ENCODE data around the gene AGPAT3.

AGPAT3 gene

GRCh38 chr21:43968410-43969114, 103.5 kb downstream of the AGPAT3 start:
- Histone ChIP-seq H3K9ac (ENCODE audit: low read length) (no peak overlapping the region), H3K9me3 (ENCODE audit: control insufficient read depth, low read length) (no peaks in the 10 kb centered on the region), H3K4me3 (ENCODE audit: low read length) (no peak overlapping the region), H3K36me3 (ENCODE audit: control insufficient read depth, insufficient read depth, low read length) (peaks cover 9% of the 10 kb centered on the region), H3K27me3 (ENCODE audit: control insufficient read depth, insufficient read depth, low read length) (no peaks in the 10 kb centered on the region), H3K4me1 (ENCODE audit: control insufficient read depth, insufficient read depth, low read length) (peaks cover 15% of the 10 kb centered on the region)

DNA sequence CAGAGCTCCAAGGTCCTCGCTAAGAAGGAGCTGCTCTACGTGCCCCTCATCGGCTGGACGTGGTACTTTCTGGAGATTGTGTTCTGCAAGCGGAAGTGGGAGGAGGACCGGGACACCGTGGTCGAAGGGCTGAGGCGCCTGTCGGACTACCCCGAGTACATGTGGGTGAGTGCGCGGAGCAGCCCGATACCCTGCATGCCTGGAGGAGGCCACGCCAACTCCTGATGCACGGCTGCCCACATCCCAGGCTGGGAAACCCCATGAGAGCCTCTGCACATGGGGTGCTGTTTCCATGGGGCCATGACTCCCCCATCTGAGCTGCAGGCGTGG, 104.1 kb downstream of the AGPAT3 start:
- Histone ChIP-seq H3K9ac (ENCODE audit: low read length) (no peak overlapping the region), H3K9me3 (ENCODE audit: control insufficient read depth, low read length) (no peaks in the 10 kb centered on the region), H3K36me3 (ENCODE audit: control insufficient read depth, insufficient read depth, low read length) (peaks cover 9% of the 10 kb centered on the region), H3K4me1 (ENCODE audit: control insufficient read depth, insufficient read depth, low read length) (peaks cover 16% of the 10 kb centered on the region), H3K27me3 (ENCODE audit: control insufficient read depth, insufficient read depth, low read length) (no peaks in the 10 kb centered on the region), H3K4me3 (ENCODE audit: low read length) (no peak overlapping the region)

DNA sequence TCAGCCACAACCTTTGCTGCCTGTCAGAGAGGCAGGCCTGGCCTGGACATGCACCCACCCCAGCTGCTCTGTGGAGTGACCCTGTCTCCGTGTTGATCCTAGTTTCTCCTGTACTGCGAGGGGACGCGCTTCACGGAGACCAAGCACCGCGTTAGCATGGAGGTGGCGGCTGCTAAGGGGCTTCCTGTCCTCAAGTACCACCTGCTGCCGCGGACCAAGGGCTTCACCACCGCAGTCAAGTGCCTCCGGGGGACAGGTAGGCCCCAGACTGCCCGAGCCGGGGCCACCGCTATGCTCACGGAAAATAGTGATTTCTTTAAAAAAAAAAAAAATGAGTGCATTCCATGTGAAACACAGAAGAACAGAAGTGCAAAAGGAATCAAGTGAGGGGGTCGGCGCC, 105.5 kb downstream of the AGPAT3 start:
- Histone ChIP-seq H3K36me3 (ENCODE audit: control insufficient read depth, insufficient read depth, low read length) (peaks cover 9% of the 10 kb centered on the region), H3K27me3 (ENCODE audit: control insufficient read depth, insufficient read depth, low read length) (no peaks in the 10 kb centered on the region), H3K4me3 (ENCODE audit: low read length) (no peak overlapping the region), H3K4me1 (ENCODE audit: control insufficient read depth, insufficient read depth, low read length) (peaks cover 24% of the 10 kb centered on the region), H3K9ac (ENCODE audit: low read length) (no peak overlapping the region), H3K9me3 (ENCODE audit: control insufficient read depth, low read length) (no peaks in the 10 kb centered on the region)

DNA sequence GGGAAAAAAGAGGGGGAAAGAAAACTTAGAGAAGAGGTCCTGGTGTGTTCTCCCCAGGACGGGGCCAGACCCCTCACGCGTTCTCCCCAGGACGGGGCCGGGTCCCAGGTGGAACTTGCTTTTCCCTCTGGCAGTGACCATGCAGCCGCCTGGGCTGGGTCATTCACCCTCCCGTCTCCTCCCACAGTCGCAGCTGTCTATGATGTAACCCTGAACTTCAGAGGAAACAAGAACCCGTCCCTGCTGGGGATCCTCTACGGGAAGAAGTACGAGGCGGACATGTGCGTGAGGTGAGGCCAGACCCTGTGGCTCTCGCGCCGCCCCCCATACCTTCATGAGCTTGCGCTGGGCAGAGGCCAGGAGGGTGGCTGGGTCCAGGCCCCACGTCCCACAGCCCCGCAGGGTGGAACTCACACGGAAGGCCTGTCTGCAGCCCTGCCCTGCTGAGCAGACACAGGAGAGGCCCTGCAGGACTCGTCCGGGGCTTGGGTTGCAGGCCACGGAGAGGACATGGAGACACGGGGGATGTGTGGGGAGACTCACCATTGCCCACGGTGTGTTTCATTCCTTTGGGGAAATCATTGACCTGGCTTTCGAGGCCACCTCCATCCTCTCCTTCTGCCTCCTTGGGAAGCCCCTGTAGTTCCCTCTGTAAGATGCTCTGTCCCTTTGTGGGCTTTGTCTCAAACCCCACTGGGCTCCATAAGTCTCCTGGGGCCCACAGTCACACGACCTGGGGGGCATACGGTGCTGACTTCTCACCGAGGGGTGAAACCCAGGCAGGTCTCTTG, 106.4 kb downstream of the AGPAT3 start:
- Histone ChIP-seq H3K36me3 (ENCODE audit: control insufficient read depth, insufficient read depth, low read length) (peaks cover 9% of the 10 kb centered on the region), H3K9me3 (ENCODE audit: control insufficient read depth, low read length) (no peaks in the 10 kb centered on the region), H3K9ac (ENCODE audit: low read length) (no peak overlapping the region), H3K27me3 (ENCODE audit: control insufficient read depth, insufficient read depth, low read length) (no peaks in the 10 kb centered on the region), H3K4me1 (ENCODE audit: control insufficient read depth, insufficient read depth, low read length) (peaks cover 31% of the 10 kb centered on the region), H3K4me3 (ENCODE audit: low read length) (no peak overlapping the region)

- Histone ChIP-seq H3K36me3 (ENCODE audit: control insufficient read depth, insufficient read depth, low read length) (peaks cover 9% of the 10 kb centered on the region), H3K9me3 (ENCODE audit: control insufficient read depth, low read length) (no peaks in the 10 kb centered on the region), H3K4me1 (ENCODE audit: control insufficient read depth, insufficient read depth, low read length) (peaks cover 35% of the 10 kb centered on the region), H3K27me3 (ENCODE audit: control insufficient read depth, insufficient read depth, low read length) (no peaks in the 10 kb centered on the region), H3K9ac (ENCODE audit: low read length) (no peak overlapping the region), H3K4me3 (ENCODE audit: low read length) (no peak overlapping the region)
Observed at GRCh38 chr21:43971992-43972255, 106.9 kb downstream of the AGPAT3 start.

- Histone ChIP-seq H3K9ac (ENCODE audit: low read length) (peak overlapping the region; percentile 41), H3K4me3 (ENCODE audit: low read length) (no peak overlapping the region), H3K9me3 (ENCODE audit: control insufficient read depth, low read length) (no peaks in the 10 kb centered on the region), H3K27me3 (ENCODE audit: control insufficient read depth, insufficient read depth, low read length) (no peaks in the 10 kb centered on the region), H3K36me3 (ENCODE audit: control insufficient read depth, insufficient read depth, low read length) (peaks cover 9% of the 10 kb centered on the region), H3K4me1 (ENCODE audit: control insufficient read depth, insufficient read depth, low read length) (peaks cover 45% of the 10 kb centered on the region)
Observed at GRCh38 chr21:43972850-43973633, 108.0 kb downstream of the AGPAT3 start.

DNA sequence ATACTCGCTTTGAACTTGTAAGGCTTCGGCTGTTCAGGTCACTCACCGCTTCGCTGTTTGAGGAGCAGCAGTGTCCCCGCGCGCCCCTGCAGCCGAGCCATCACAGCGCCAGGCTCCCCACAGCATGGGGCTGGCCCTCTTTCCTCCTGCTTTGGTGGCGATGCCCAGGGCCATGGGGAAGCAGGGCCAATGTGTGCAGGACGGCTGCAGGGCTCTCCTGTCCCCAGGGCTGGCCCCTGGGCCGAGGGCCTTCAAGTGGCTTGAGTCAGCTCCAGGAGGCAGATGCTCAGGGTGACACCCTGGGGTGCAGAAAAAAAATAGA, 108.6 kb downstream of the AGPAT3 start:
- Histone ChIP-seq H3K27me3 (ENCODE audit: control insufficient read depth, insufficient read depth, low read length) (no peaks in the 10 kb centered on the region), H3K4me1 (ENCODE audit: control insufficient read depth, insufficient read depth, low read length) (peaks cover 49% of the 10 kb centered on the region), H3K9ac (ENCODE audit: low read length) (peak overlapping the region; percentile 41), H3K4me3 (ENCODE audit: low read length) (no peak overlapping the region), H3K9me3 (ENCODE audit: control insufficient read depth, low read length) (no peaks in the 10 kb centered on the region), H3K36me3 (ENCODE audit: control insufficient read depth, insufficient read depth, low read length) (peaks cover 9% of the 10 kb centered on the region)

DNA sequence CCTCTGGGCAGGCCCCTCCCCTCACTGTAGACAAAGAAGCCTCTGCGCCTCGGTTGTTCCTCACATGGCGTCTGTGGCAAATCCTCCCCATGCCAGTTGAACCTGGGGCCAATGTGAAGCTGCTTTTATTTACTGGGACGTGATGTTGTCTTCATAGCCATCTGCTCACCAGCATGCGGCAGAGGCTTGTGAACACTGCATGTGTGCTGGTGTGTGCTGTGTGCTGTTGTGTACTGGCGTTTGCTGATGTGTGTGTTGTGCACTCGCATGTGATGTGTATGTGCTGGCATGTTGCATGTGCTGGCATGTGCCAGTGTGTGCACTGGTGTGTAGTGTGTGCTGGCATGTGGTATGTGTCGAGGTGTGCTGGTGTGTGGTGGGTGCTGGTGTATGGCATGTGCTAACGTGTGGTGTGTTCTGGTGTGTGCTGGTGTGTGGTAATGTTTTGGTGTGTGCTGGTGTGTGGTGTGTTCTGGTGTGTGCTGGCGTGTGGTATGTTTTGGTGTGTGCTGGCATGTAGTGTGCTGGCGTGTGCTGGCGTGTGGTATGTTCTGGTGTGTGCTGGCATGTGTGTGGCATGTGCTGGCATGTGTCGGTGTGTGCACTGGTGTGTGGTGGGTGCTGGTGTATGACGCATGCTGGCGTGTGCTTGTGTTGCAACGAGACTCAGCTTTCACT, 109.9 kb downstream of the AGPAT3 start:
- H3K4me3 ChIP-seq (ENCODE audit: low read length): no peak overlapping the region
- H3K9me3 ChIP-seq (ENCODE audit: control insufficient read depth, low read length): no peaks in the 10 kb centered on the region
- peaks cover 9% of the 10 kb centered on the region for H3K36me3 ChIP-seq (ENCODE audit: control insufficient read depth, insufficient read depth, low read length)
- H3K4me1 ChIP-seq (ENCODE audit: control insufficient read depth, insufficient read depth, low read length): peaks cover 49% of the 10 kb centered on the region
- H3K27me3 ChIP-seq (ENCODE audit: control insufficient read depth, insufficient read depth, low read length): no peaks in the 10 kb centered on the region
- H3K9ac ChIP-seq (ENCODE audit: low read length): no peak overlapping the region

GRCh38 chr21:43975469-43976098, 110.6 kb downstream of the AGPAT3 start:
- H3K36me3 ChIP-seq (ENCODE audit: control insufficient read depth, insufficient read depth, low read length): peaks cover 9% of the 10 kb centered on the region
- no peaks in the 10 kb centered on the region for H3K9me3 ChIP-seq (ENCODE audit: control insufficient read depth, low read length)
- H3K9ac ChIP-seq (ENCODE audit: low read length): peak overlapping the region; percentile 28
- H3K27me3 ChIP-seq (ENCODE audit: control insufficient read depth, insufficient read depth, low read length): no peaks in the 10 kb centered on the region
- peaks cover 49% of the 10 kb centered on the region for H3K4me1 ChIP-seq (ENCODE audit: control insufficient read depth, insufficient read depth, low read length)
- no peak overlapping the region for H3K4me3 ChIP-seq (ENCODE audit: low read length)

- Histone ChIP-seq H3K4me3 (ENCODE audit: low read length) (no peak overlapping the region), H3K4me1 (ENCODE audit: control insufficient read depth, insufficient read depth, low read length) (peaks cover 49% of the 10 kb centered on the region), H3K27me3 (ENCODE audit: control insufficient read depth, insufficient read depth, low read length) (no peaks in the 10 kb centered on the region), H3K9ac (ENCODE audit: low read length) (peak overlapping the region; percentile 42), H3K9me3 (ENCODE audit: control insufficient read depth, low read length) (no peaks in the 10 kb centered on the region), H3K36me3 (ENCODE audit: control insufficient read depth, insufficient read depth, low read length) (peaks cover 8% of the 10 kb centered on the region)
Observed at GRCh38 chr21:43976661-43977060, 111.6 kb downstream of the AGPAT3 start.

DNA sequence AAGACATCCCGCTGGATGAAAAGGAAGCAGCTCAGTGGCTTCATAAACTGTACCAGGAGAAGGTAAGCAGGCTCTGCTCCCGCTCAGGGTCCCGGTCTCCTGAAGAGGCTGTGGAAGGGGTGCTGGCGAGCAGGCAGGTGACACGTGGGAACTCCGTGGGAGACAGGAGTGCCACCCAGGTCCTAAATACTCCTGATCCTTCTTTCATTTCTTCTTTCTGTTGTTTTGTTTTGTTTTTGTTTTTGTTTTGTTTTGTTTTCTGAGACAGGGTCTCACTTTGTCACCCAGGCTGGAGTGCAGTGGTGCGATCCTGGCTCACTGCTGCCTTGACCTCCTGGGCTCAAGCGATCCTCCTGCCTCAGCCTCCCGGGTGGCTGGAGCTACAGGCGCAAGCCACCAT, 113.0 kb downstream of the AGPAT3 start:
- peaks cover 39% of the 10 kb centered on the region for H3K4me1 ChIP-seq (ENCODE audit: control insufficient read depth, insufficient read depth, low read length)
- H3K9me3 ChIP-seq (ENCODE audit: control insufficient read depth, low read length): no peaks in the 10 kb centered on the region
- no peak overlapping the region for H3K9ac ChIP-seq (ENCODE audit: low read length)
- H3K4me3 ChIP-seq (ENCODE audit: low read length): no peak overlapping the region
- peaks cover 12% of the 10 kb centered on the region for H3K36me3 ChIP-seq (ENCODE audit: control insufficient read depth, insufficient read depth, low read length)
- no peaks in the 10 kb centered on the region for H3K27me3 ChIP-seq (ENCODE audit: control insufficient read depth, insufficient read depth, low read length)
